KOPT-K1 (cell line): Measurements from ENCODE around the gene PYGB.
"Not testable (repeated sequence)": the region's sequence is repeated elsewhere in the genome, so short reads cannot be mapped to it uniquely, and the experiment has no call there.

Source experiments
- H3K27ac ChIP-seq: fragments of 200-600 bp; sonication (generic); 2 replicates; pipeline ENCODE4 v1.5.1; 2016; ENCODE audit warnings: antibody characterized with exemption, mild to moderate bottlenecking, low read depth, low read length; ENCODE audit not compliant: poor library complexity, severe bottlenecking
- H3K36me3 ChIP-seq: fragments of 200-600 bp; sonication (generic); 2 replicates; pipeline ENCODE4 v1.5.1; 2017; ENCODE audit warnings: antibody characterized with exemption, mild to moderate bottlenecking, low read length, moderate library complexity; ENCODE audit not compliant: insufficient read depth
- H3K9me3 ChIP-seq: fragments of 200-600 bp; sonication (generic); 2 replicates; pipeline ENCODE4 v1.5.1; 2017; ENCODE audit warnings: antibody characterized with exemption, low read length, mild to moderate bottlenecking; ENCODE audit not compliant: insufficient read depth, poor library complexity, severe bottlenecking

The PYGB gene

DNA sequence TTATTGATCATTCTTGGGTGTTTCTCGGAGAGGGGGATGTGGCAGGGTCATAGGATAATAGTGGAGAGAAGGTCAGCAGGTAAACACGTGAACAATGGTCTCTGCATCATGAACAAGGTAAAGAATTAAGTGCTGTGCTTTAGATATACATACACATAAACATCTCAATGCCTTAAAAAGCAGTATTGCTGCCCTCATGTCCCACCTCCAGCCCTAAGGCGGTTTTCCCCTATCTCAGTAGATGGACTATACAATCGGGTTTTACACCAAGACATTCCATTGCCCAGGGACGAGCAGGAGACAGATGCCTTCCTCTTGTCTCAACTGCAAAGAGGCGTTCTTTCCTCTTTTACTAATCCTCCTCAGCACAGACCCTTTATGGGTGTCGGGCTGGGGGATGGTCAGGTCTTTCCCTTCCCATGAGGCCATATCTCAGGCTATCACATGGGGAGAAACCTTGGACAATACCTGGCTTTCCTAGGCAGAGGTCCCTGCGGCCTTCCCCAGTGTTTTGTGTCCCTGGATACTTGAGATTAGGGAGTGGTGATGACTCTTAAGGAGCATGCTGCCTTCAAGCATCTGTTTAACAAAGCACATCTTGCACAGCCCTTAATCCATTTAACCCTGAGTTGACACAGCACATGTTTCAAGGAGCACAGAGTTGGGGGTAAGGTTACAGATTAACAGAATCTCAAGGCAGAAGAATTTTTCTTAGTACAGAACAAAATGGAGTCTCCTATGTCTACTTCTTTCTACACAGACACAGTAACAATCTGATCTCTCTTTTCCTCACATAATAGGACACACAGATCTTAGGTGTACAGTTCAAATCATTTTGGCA lies 13.7 kb upstream of the PYGB start:
- H3K36me3 ChIP-seq, H3K9me3 ChIP-seq, H3K27ac ChIP-seq: not testable (repeated sequence)

DNA sequence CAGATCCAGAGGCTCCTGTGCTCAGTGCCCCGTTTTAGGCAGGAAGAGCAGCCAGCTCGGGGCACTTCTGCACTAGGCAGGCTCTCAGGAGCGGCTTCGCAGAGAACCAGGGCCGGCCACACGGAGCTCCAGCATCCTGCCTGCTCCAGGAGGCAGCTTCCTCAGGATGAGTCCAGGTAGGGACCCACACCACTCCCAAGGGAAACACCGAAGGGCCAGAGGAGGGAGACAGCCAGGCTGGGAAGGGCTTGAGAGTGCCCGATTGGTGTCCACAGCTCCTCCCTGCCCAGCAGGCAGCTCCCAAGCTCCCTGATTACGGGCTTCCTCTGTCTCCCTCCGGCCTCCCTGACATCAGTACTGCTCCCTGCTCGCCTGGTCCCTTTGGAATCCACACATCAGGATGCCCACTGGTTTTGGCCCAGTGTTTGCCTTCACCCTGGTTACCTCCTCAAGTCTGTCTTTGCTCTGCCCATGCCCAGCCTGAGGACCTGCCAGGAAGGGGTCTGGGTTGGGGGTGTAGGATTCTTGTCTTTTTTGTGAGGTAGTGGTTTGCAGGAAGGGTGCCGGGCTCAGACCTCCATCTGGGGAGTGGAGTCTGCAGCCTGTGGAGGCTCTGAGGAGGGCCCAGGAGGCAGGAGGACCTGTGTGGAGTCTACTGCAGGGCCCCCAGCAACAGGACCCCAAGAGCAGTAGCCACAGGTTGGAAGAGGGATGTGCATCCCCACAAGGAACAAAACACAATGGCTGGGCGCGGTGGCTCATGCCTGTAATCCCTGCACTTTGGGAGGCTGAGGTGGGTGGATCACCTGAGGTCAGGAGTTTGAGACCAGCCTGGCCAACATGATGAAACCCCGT lies 11.2 kb upstream of the PYGB start:
- no peak overlapping the region for H3K27ac ChIP-seq
- H3K36me3 ChIP-seq, result no peaks in the 10 kb centered on the region
- H3K9me3 ChIP-seq, result no peaks in the 10 kb centered on the region

DNA sequence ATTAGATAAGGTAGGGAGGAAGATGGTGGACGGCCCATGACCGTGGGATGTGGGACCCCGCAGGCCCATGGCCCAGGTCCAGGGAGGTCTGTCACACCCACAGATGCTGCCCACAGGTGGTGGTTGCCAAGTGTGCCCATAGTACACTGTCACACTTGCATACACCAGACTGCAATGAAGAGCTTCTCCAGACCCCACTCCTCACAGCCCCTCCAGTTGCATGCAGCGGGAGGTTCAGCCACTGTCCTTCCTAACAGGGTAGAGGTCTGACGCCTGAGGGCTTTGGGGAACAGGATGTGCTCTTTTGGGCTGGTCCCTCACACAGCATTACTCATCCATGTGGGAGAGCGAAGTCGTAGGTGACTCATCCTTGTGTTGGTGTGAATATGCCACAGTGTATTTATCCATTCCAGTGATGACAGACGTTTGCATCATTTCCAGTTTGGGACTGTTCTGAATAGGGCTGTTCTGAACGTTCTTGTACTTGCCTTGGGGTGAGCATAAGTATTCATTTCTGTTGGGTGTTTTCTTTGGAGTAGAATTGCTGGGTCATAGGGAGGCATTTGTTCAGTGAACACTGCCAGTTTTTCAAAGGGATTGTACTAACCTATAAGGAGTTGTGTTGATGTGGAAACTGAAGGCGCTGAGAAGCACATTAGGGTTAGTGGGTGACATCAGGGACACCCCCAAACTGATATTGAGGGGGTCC lies 10.1 kb upstream of the PYGB start:
- Histone ChIP-seq H3K27ac (no peak overlapping the region), H3K36me3 (no peaks in the 10 kb centered on the region), H3K9me3 (no peaks in the 10 kb centered on the region)

DNA sequence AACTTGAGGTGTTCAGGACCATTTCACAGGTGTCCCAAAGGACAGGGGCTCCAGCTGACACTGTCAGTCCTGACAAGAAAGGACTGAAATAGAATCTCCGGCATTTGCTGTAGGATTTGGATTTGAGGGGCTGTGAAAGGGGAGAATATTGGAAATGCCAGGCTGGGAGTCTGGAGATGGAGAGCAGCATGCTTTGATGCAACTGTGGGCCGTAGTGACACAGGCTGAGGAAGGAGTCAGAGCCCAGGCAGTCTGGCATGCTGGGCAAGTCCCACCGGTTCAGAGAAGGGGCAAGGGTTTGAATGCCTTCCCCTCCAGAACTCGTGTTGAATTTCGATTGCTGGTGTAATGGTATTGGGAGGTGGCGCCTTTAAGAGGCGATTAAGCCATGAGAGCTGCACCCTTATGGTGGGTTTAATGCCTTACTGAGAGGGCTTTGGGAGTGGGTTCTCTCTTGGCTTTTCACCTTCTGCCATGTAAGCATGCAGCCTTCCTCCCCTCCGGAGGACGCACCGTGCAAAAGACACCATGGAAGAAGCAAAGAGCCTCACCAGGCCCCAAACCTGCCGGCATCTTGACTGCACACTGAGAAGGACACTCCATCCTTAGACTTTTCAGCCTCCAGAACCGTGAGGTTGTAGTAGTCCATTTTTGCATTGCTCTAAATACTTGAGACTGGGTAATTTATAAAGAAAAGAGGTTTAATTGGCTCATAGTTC lies 9.4 kb upstream of the PYGB start:
- H3K36me3 ChIP-seq, result no peaks in the 10 kb centered on the region
- no peak overlapping the region for H3K27ac ChIP-seq
- H3K9me3 ChIP-seq, result no peaks in the 10 kb centered on the region

DNA sequence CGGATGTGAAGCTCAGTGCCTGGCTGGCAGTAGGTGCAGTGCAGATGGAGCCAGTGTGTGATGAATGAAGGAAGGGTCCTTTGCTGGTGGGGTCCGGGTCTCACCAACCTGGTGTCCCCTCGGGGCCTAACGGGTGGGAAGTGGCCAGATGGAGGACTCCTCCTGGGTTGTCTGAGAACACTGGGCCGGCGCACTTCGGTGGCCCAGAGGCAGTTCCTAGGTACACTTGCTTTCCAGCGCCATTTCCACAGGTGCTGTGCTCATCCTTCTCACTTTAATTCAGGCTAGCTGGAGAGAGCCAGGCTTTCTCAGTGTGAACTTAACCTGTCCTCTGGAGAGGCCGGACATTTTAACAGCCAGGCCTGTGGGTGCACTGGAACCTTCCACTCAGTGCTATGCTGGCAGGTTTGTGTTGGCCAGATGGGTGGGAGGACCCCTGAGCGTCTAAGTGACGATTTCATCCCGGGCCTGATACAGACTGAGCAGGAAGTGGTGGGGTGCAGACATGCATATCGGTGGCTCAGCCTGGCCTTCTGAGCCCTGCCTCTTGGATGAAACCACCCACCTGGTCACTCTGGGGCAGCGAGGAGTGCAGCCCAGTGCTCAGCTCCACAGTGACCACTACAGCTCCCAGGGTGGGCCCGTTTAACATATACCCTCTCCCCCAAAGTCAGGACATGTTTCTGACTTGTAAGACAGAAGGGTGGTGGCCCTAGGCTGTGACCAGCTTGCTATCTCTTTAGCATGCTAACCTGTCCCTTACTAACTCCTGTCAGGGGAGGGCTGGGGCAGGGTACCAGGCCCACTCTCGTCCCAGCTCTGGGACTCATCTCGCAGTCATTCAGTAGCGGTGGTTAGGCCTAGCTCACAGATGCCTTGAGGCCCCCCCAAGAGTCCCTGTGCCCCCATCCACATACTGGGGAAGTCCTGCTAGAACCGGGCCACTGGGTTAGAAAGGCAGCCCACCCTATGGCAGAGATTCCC lies 8.2 kb upstream of the PYGB start:
- Histone ChIP-seq H3K27ac (no peak overlapping the region), H3K36me3 (no peaks in the 10 kb centered on the region), H3K9me3 (no peaks in the 10 kb centered on the region)

DNA sequence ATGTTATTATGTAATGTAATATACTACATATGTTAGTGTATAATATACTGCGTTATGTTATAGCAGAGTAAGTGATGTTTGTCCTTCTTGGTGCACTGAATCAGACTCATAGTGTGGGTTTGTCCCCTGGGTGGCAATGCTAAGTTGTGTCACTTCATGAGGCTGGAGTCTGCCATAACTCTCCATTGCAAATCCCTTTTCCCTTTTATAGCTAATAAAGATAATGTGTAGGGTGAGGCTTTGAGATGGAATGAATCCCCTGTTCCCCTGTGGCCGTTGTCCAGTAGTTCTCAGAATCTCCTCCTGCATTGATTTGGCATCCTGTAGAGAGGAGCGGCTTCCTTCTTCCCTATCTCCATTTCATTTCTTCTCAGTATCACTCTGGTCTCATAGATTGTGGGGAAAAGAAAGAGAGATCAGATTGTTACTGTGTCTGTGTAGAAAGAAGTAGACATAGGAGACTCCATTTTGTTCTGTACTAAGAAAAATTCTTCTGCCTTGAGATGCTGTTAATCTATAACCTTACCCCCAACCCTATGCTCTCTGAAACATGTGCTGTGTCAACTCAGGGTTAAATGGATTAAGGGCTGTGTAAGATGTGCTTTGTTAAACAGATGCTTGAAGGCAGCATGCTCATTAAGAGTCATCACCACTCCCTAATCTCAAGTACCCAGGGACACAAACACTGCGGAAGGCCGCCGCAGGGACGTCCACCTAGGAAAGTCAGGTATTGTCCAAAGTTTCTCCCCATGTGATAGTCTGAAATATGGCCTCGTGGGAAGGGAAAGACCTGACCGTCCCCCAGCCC lies 6.8 kb upstream of the PYGB start:
- not testable (repeated sequence) for H3K27ac ChIP-seq, H3K36me3 ChIP-seq

DNA sequence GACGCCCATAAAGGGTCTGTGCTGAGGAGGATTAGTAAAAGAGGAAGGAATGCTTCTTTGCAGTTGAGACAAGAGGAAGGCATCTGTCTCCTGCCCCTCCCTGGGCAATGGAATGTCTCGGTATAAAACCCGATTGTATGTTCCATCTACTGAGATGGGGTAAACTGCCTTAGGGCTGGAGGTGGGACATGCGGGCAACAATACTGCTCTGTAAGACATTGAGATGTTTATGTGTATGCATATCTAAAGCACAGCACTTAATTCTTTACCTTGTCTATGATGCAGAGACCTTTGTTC lies 6.3 kb upstream of the PYGB start:
- H3K36me3 ChIP-seq, H3K27ac ChIP-seq, H3K9me3 ChIP-seq: not testable (repeated sequence)

More for the DNA sequence above, 6.8 kb upstream of the PYGB start:
- H3K9me3 ChIP-seq, result not testable (repeated sequence)

DNA sequence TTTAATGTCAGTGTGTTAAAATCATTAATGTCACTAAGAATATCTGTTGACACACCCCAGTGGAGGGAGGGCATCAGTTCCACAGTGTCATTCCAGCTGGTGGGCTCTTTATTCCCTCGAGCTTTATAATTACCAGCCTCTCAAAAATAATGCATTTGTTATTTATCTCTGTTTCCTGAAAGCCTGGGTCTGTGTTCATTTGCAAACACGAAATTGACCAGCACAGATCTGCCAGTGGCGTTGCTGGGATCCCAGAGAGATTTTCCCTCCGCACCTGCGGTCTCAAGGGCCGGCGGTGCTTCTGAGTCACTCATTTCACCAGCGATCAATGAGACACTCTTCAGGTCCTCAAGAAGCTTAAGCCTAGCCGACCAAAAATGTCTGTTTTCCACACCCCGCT lies 5.7 kb upstream of the PYGB start:
- H3K36me3 ChIP-seq, result no peaks in the 10 kb centered on the region
- no peaks in the 10 kb centered on the region for H3K9me3 ChIP-seq
- H3K27ac ChIP-seq, result no peak overlapping the region

DNA sequence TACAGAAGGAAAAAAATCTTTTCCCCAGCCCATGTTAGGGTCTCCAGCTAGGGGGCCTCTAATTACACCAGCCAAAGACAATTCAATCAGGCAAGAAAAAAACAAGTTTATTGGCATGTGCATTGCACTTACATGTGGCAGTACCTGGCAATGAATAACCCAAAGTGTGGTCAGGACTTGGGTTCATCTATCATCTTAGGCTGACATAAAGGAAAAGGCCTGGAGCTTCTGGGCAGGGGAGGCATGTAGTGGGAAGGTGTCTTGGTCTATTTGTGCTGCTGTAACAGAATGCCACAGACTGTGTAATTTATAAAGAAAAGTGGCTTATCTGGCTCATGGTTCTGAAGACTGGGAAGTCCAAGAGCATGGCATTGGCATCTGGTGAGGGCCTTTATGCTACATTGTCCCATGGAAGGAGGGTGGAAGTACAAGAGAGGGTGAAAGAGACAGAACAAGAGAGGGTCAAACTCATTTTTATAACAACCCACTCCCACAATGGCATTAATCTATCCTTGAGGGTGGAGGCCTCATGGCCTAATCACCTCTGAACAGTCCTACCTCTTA lies 4.4 kb upstream of the PYGB start:
- no peak overlapping the region for H3K27ac ChIP-seq
- H3K9me3 ChIP-seq, result no peaks in the 10 kb centered on the region
- H3K36me3 ChIP-seq, result no peaks in the 10 kb centered on the region

DNA sequence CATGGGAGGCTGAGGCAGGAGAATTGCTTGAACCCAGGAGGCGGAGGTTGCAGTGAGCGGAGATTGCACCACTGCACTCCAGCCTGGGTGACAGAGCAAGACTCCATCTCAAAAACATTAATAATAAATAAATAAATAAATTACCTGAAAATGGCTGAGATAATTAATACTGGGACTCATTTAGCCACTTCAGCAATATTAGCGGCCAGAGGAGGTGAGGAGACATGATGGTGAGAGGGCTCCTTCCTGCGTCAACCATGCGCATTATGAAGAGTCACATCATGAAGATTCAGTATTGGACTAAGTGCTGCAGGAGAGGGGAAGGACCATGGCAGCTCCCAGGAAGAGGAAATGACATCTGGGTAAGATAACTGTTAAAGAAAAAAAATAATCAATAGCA lies 2.9 kb upstream of the PYGB start:
- Histone ChIP-seq H3K36me3 (no peaks in the 10 kb centered on the region), H3K9me3 (no peaks in the 10 kb centered on the region), H3K27ac (no peak overlapping the region)

DNA sequence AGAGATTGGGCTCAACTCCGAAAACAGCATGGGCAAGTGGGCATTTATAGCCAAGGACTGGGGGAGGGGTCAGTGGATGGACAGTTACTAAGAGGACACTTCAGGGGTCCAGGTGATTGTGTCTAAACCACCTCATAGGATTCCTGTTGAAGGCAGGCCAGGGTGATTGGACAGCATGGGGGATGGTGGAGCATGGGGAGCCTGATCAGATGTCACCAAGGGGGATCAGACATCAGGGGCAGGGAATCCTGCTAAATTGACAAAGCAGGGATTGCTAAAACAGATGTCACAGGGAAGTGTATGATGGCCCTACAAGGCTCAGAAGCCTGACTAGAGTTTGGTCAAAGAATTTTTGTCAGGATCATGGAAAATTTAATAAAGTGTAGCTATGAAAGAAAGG lies 2.4 kb upstream of the PYGB start:
- no peak overlapping the region for H3K27ac ChIP-seq
- no peaks in the 10 kb centered on the region for H3K9me3 ChIP-seq

DNA sequence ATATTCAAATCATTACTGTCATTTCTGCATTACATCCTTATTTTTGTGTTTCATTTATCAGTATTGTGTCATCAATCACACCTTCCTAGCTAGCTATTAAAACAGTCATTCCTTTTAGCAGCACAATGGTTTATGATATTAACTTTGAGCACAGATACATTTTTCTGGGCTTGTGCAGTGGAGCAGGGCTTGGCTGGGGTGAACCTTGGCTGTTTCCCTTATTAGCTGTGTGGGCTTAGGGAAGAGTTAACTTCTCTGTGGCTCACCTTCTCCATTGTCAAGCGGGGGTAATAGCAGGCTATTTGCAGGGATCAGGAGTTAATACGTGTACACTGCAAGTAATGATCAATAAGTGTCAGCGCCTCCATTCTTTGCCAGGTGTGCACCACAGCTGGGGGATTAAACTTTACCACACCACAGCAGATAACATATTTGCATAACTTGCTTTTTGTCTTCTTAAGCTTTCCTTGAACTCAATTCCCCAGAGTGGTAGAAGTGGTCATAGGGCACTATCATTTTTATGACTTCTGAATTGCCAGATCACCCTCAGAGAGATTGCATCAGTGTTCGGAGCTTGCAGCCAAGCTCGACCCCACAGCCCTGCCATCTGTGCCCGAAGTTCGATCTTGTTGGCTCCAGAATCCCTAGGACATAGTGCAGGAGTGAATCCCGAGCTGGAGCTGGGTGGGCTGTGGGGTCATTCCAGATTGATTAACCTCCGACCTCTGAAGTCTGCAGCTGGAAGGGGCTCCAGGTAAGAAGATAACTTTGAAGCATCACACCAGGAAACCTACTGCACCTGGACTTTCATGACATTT lies 1.5 kb upstream of the PYGB start:
- peaks cover 6% of the 10 kb centered on the region; the same call in 1 of the 2 replicates for H3K36me3 ChIP-seq
- no peak overlapping the region for H3K27ac ChIP-seq
- H3K9me3 ChIP-seq, result no peaks in the 10 kb centered on the region

More for the DNA sequence above, 2.4 kb upstream of the PYGB start:
- no peaks in the 10 kb centered on the region for H3K36me3 ChIP-seq
